ENCODE results near the gene FCN1. TPM values are rescaled to one million over a fixed set of nuclear protein-coding genes. Genes with fewer than 3 reads are reported as not detected.

Gene FCN1
- total RNA-seq, 1 experiment from 2014 or later = not detected

DNA sequence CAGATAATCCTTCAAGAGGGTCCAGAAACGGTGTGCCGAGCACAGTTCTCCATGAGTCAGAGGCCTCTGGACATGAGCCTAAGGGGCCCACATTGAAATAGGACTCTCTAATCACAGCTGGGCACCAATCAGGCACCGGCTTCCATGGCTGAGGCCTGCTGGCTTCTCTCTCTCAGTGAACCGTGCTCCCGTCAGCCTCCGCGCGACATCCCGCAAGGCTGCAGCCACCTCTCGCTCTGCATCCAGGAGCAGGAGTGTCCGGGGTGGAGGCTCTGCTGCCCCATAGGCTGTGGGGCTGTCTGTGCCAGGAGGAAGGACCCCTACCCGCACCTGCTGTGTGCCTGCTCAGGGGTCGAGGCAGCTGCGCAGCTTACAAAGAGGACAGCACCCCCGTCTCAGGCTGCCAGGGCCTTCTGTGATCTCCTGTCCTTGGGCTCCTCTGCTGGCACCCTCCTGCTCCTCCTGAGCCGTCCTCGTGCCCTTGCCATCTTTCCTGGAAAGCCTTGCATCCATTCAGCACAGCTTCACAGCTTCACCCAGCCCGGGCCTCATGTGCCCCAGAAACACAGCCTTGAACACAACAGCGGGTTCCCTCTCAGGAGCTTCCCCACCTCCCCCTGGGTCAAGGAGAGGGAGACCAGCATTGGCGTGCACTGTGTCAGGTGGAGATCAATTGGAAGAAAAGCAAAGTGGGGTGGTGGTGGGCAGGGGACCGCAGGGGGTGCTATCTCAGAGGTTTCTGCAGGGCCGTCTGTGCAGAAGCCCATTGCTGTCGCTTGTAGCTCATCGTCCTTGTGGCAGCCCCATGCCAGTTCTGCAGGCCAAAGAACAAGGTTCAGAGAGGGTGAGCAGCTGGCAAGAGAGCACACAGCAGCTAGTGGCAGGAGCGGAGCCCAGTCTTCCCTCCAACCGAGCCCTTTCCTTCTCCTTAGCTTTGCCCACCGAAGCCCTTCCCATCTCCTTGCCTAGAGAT is 22.8 kb upstream of the FCN1 start:
- ChIA-PET POLR2A (no interaction called here), CTCF (interaction anchor here (0.6 kb wide), 2 partner anchors 453 to 663 kb away, joined by 3 to 4 read pairs; no protein-coding TSS in a partner anchor)
- peaks cover 50% of the 10 kb centered on the region for H3K27me3 Mint-ChIP-seq (ENCODE audit: insufficient read depth, unreplicated experiment)
- no peak overlapping the region for H3K27ac Mint-ChIP-seq (ENCODE audit: low read depth, unreplicated experiment)
- no TSS peak for BruUV-seq (replicated peaks)
- DNase-seq (ENCODE audit: unreplicated experiment) = no peak
- TF ChIP-seq, protein P1, sequence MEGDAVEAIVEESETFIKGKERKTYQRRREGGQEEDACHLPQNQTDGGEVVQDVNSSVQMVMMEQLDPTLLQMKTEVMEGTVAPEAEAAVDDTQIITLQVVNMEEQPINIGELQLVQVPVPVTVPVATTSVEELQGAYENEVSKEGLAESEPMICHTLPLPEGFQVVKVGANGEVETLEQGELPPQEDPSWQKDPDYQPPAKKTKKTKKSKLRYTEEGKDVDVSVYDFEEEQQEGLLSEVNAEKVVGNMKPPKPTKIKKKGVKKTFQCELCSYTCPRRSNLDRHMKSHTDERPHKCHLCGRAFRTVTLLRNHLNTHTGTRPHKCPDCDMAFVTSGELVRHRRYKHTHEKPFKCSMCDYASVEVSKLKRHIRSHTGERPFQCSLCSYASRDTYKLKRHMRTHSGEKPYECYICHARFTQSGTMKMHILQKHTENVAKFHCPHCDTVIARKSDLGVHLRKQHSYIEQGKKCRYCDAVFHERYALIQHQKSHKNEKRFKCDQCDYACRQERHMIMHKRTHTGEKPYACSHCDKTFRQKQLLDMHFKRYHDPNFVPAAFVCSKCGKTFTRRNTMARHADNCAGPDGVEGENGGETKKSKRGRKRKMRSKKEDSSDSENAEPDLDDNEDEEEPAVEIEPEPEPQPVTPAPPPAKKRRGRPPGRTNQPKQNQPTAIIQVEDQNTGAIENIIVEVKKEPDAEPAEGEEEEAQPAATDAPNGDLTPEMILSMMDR (IDR thresholded peaks at IDR 0.05; ENCODE audit: unreplicated experiment) = no peak
- no peaks in the 10 kb centered on the region for H3K4me1 Mint-ChIP-seq (ENCODE audit: insufficient read depth, unreplicated experiment)
- no peaks in the 10 kb centered on the region for H3K9me3 Mint-ChIP-seq (ENCODE audit: unreplicated experiment)
- no peaks in the 10 kb centered on the region for H3K36me3 Mint-ChIP-seq (ENCODE audit: insufficient read depth, unreplicated experiment)
- intact Hi-C loops (cut with micrococcal nuclease) = no loop called here
- H3K4me3 Mint-ChIP-seq (ENCODE audit: unreplicated experiment) = no peak overlapping the region

DNA sequence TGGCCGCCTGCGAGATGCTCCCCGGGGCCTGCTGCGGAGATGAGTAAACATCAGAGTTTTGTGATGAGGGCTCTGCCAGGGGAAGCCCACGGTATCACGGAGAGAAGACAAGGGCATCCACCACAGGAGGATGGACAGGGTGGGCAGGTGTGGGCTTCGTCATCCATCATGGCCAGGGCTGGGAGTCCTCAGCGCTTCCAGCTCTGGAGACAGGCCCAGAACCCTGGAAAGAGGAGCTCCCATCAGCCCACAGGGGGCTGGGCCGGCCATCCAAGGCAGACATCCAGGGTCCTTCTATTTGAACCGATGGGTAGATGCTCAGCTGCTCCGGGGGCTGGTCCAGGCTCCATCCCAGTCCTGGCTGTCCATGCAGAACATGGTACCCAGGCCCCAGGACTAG is 22.1 kb upstream of the FCN1 start:
- TF ChIP-seq, protein P1 (IDR thresholded peaks at IDR 0.05; ENCODE audit: unreplicated experiment) = no peak
- DNase-seq (ENCODE audit: unreplicated experiment) = no peak
- Mint-ChIP-seq H3K4me1 (ENCODE audit: insufficient read depth, unreplicated experiment) (no peaks in the 10 kb centered on the region), H3K9me3 (ENCODE audit: unreplicated experiment) (no peaks in the 10 kb centered on the region), H3K27ac (ENCODE audit: low read depth, unreplicated experiment) (no peak overlapping the region), H3K27me3 (ENCODE audit: insufficient read depth, unreplicated experiment) (peaks cover 57% of the 10 kb centered on the region), H3K4me3 (ENCODE audit: unreplicated experiment) (no peak overlapping the region), H3K36me3 (ENCODE audit: insufficient read depth, unreplicated experiment) (no peaks in the 10 kb centered on the region)
- ChIA-PET CTCF (interaction anchor here (0.6 kb wide), 2 partner anchors 483 to 664 kb away, joined by 3 to 4 read pairs; no protein-coding TSS in a partner anchor), POLR2A (no interaction called here)
- BruUV-seq (replicated peaks) = no TSS peak
- intact Hi-C loops (cut with micrococcal nuclease) = no loop called here

DNA sequence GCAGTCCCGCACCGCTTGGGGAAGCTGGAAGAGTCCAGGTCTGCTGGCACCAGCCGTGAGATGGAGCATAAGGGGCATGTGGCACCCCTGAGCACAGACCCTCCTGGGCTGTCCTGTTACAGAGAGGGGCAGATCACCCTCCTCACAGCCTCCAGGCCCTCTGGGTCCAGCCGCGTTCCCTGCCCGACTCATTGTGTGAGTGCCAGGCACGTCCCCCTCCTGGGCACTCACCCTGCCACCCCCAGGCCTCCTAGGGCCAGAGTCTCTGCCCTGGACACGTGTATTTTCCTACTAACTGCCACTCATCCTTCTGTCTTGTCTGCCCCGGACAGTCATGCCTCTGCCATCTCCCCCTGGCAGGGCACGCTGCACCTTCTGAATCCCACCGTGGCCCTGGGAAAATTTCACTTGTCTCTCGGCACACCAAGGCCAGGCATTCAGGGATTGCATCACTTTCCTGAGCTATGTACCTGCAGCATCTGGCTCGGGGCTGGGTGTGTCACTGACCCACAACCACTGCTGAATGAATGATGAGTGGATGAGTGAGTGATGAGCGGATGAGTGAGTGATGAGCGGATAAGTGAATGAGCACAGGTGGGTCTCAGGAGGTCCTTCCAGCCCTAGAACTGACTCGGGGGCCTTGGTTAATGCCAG is 21.5 kb upstream of the FCN1 start:
- intact Hi-C loops (cut with micrococcal nuclease) = no loop called here
- Mint-ChIP-seq H3K27me3 (ENCODE audit: insufficient read depth, unreplicated experiment) (peaks cover 63% of the 10 kb centered on the region), H3K36me3 (ENCODE audit: insufficient read depth, unreplicated experiment) (no peaks in the 10 kb centered on the region), H3K4me1 (ENCODE audit: insufficient read depth, unreplicated experiment) (no peaks in the 10 kb centered on the region), H3K9me3 (ENCODE audit: unreplicated experiment) (no peaks in the 10 kb centered on the region), H3K4me3 (ENCODE audit: unreplicated experiment) (no peak overlapping the region), H3K27ac (ENCODE audit: low read depth, unreplicated experiment) (no peak overlapping the region)
- TF ChIP-seq, protein P1 (IDR thresholded peaks at IDR 0.05; ENCODE audit: unreplicated experiment) = no peak
- CTCF ChIA-PET = interaction anchor here (0.6 kb wide), 2 partner anchors 483 to 664 kb away, joined by 3 to 4 read pairs; no protein-coding TSS in a partner anchor
- BruUV-seq (replicated peaks) = no TSS peak
- DNase-seq (ENCODE audit: unreplicated experiment) = no peak
- POLR2A ChIA-PET = no interaction called here

DNA sequence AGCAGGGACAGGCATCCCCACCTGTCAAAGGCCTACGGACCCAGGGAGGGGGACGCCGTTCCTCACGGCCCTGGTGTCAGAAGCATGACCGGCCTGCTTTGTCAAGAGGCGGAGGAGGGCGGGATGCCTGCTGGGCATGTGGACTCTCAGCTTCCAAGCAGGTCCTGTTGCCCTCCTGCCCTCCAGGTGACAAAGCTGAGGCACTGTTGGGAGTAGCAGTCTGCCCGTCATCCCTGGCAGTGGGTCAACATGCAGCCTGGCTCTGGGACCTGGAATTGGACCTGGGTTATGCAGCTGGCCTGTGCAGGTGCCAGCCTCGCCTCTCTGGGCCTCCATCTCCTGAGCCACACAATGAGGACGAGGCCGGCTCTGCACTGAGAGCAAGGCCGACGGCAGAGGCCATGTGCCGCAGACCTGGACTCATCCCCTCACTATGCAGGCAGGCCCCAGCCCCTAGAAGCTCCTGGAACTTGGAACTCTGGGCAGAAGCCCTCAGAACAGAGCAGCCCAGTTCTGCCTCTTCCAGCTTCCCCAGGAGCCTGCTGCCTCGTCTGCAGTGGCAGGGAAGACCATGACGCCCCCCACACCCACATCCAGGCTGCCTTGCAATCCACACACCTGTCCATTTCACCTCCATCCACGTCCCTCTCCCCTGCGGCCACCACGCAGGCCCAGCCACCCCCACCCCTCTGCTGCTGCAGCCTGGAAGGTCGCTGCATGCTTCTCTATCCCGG is 20.8 kb upstream of the FCN1 start:
- H3K27ac Mint-ChIP-seq (ENCODE audit: low read depth, unreplicated experiment) = no peak overlapping the region
- H3K4me1 Mint-ChIP-seq (ENCODE audit: insufficient read depth, unreplicated experiment) = no peaks in the 10 kb centered on the region
- intact Hi-C loops (cut with micrococcal nuclease) = no loop called here
- H3K4me3 Mint-ChIP-seq (ENCODE audit: unreplicated experiment) = no peak overlapping the region
- no peaks in the 10 kb centered on the region for H3K36me3 Mint-ChIP-seq (ENCODE audit: insufficient read depth, unreplicated experiment)
- DNase-seq (ENCODE audit: unreplicated experiment) = no peak
- ChIA-PET POLR2A (no interaction called here), CTCF (no interaction called here)
- BruUV-seq (replicated peaks) = no TSS peak
- H3K27me3 Mint-ChIP-seq (ENCODE audit: insufficient read depth, unreplicated experiment) = peaks cover 70% of the 10 kb centered on the region
- H3K9me3 Mint-ChIP-seq (ENCODE audit: unreplicated experiment) = no peaks in the 10 kb centered on the region
- TF ChIP-seq, protein P1 (IDR thresholded peaks at IDR 0.05; ENCODE audit: unreplicated experiment) = no peak

All from MCF 10A (cell line).